OCI-LY3 (cell line): ENCODE results near the gene TNRC6C.

Experiments used
- H2AFZ ChIP-seq: fragments of 200-600, 300-600 bp; shearing (Covaris generic); 2 replicates; pipeline ENCODE4 v1.6.0; 2014; ENCODE audit warnings: antibody characterized with exemption, low read depth, low read length
- H3K27ac ChIP-seq: fragments of 200-600, 300-600 bp; sonication (generic); 2 replicates; pipeline ENCODE4 v1.5.1; 2014; ENCODE audit warnings: mild to moderate bottlenecking, low read length, moderate library complexity, mixed read lengths
- H3K27me3 ChIP-seq: fragments of 200-600, 300-600 bp; sonication (generic); 2 replicates; pipeline ENCODE4 v1.6.1; 2014; ENCODE audit warnings: low read depth, low read length, mixed read lengths
- H3K36me3 ChIP-seq: fragments of 200-600, 300-600 bp; sonication (generic); replicated peaks from 2 replicates; pipeline ENCODE3; 2014; ENCODE audit warnings: low read depth, low read length, mixed read lengths
- H3K4me1 ChIP-seq: fragments of 300-600, 200-600 bp; sonication (generic); 2 replicates; pipeline ENCODE4 v1.6.1; 2014; ENCODE audit warnings: low read length, mixed read lengths
- H3K4me2 ChIP-seq: fragments of 200-600, 300-600 bp; sonication (generic); 2 replicates; pipeline ENCODE4 v1.6.1; 2014; ENCODE audit warnings: low read length, mixed read lengths
- H3K4me3 ChIP-seq: fragments of 300-600, 200-600 bp; sonication (generic); 2 replicates; pipeline ENCODE4 v1.5.1; 2014; ENCODE audit warnings: antibody characterized with exemption, mild to moderate bottlenecking, low read length, moderate library complexity
- H3K79me2 ChIP-seq: fragments of 300-600, 200-600 bp; shearing (Covaris generic); 2 replicates; pipeline ENCODE4 v1.6.1; 2014; ENCODE audit warnings: mild to moderate bottlenecking, low read length, mixed read lengths
- H3K9ac ChIP-seq: fragments of 300-600, 200-600 bp; shearing (Covaris generic); 2 replicates; pipeline ENCODE4 v1.6.0; 2014; ENCODE audit warnings: mild to moderate bottlenecking, low read length, moderate library complexity
- H3K9me3 ChIP-seq: fragments of 200-600, 300-600 bp; shearing (Covaris generic); 2 replicates; pipeline ENCODE4 v1.6.1; 2014; ENCODE audit warnings: low read length, mixed read lengths; ENCODE audit not compliant: insufficient read depth
- H4K20me1 ChIP-seq: fragments of 200-600, 300-600 bp; sonication (generic); 2 replicates; pipeline ENCODE4 v1.6.1; 2016; ENCODE audit warnings: low read length, mixed read lengths; ENCODE audit not compliant: insufficient read depth
- EZH2phosphoT487 ChIP-seq: fragments of 200-600 bp; shearing (Covaris generic); IDR thresholded peaks from 2 replicates; pipeline ENCODE4 v1.6.1; 2018; ENCODE audit warnings: antibody characterized with exemption, mixed run types, low read depth
- TF ChIP-seq, protein P1 (sequence below): fragments of 200-600, 300-600 bp; sonication (generic); IDR thresholded peaks from 2 replicates; pipeline ENCODE4 v1.5.1; 2014; ENCODE audit warnings: antibody characterized with exemption, low read length, low read depth

The TNRC6C gene

GRCh38 chr17:78110363-78111015, 152.0 kb downstream of the TNRC6C start:
- H3K27ac ChIP-seq: no peak overlapping the region
- peaks cover 8% of the 10 kb centered on the region; the same call in 1 of the 2 replicates for H4K20me1 ChIP-seq
- peaks cover 47% of the 10 kb centered on the region for H3K36me3 ChIP-seq
- TF ChIP-seq, protein P1, sequence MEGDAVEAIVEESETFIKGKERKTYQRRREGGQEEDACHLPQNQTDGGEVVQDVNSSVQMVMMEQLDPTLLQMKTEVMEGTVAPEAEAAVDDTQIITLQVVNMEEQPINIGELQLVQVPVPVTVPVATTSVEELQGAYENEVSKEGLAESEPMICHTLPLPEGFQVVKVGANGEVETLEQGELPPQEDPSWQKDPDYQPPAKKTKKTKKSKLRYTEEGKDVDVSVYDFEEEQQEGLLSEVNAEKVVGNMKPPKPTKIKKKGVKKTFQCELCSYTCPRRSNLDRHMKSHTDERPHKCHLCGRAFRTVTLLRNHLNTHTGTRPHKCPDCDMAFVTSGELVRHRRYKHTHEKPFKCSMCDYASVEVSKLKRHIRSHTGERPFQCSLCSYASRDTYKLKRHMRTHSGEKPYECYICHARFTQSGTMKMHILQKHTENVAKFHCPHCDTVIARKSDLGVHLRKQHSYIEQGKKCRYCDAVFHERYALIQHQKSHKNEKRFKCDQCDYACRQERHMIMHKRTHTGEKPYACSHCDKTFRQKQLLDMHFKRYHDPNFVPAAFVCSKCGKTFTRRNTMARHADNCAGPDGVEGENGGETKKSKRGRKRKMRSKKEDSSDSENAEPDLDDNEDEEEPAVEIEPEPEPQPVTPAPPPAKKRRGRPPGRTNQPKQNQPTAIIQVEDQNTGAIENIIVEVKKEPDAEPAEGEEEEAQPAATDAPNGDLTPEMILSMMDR: no peak
- TF ChIP-seq EZH2phosphoT487: no peak
- no peaks in the 10 kb centered on the region for H3K27me3 ChIP-seq
- no peaks in the 10 kb centered on the region for H3K79me2 ChIP-seq
- no peak overlapping the region for H3K4me3 ChIP-seq
- no peak overlapping the region for H3K9ac ChIP-seq
- H3K4me1 ChIP-seq: peaks cover 17% of the 10 kb centered on the region
- no peaks in the 10 kb centered on the region for H3K9me3 ChIP-seq
- no peak overlapping the region for H3K4me2 ChIP-seq
- no peak overlapping the region for H2AFZ ChIP-seq

DNA sequence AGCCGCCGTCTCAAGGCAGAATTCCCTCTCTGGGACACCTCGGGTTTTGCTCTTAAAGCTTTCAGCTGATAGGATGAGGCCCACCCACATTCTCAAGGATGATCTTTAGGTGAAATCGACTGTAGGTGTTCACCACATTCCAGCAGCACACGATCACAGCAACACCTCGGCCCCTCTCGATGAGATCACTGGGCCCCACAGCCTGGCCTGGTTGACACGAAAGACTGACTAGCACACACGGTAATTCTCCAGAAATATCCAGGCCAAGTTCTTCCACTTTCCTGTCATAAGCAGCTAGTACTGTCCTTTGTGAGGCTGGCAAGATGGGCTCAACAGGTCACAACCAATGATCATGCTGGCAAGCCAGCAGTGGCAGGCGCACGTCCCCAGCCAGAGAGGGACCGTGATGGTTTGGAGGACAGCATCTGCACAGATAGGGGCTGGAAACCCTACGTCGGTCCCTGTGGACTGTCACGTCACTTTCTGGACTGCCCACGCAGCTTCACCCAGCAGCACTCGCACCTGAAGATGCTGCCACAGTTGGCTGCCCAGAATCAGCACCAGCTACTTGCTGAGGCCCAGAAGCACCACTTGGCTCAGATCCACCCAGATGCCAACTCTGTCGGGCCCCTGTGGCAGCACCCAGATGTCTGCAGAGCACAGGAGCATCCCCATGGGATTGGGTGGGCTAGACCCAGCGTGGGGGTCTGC, 152.7 kb downstream of the TNRC6C start:
- H3K27ac ChIP-seq: no peak overlapping the region
- H4K20me1 ChIP-seq: peaks cover 8% of the 10 kb centered on the region; the same call in 1 of the 2 replicates
- no peak overlapping the region for H3K9ac ChIP-seq
- H3K27me3 ChIP-seq: no peaks in the 10 kb centered on the region
- H3K79me2 ChIP-seq: no peaks in the 10 kb centered on the region
- H3K4me2 ChIP-seq: no peak overlapping the region
- H3K9me3 ChIP-seq: no peaks in the 10 kb centered on the region
- no peak overlapping the region for H3K4me3 ChIP-seq
- no peak for TF ChIP-seq EZH2phosphoT487
- TF ChIP-seq, protein P1: no peak
- H3K36me3 ChIP-seq: peaks cover 47% of the 10 kb centered on the region
- no peak overlapping the region for H2AFZ ChIP-seq
- peaks cover 17% of the 10 kb centered on the region for H3K4me1 ChIP-seq

GRCh38 chr17:78111727-78112517, 153.4 kb downstream of the TNRC6C start:
- no peak for TF ChIP-seq EZH2phosphoT487
- TF ChIP-seq, protein P1: no peak
- Histone ChIP-seq H3K4me1 (peaks cover 17% of the 10 kb centered on the region), H3K36me3 (peaks cover 50% of the 10 kb centered on the region)

More at GRCh38 chr17:78111727-78112517, 153.4 kb downstream of the TNRC6C start:
- Histone ChIP-seq H3K4me3 (no peak overlapping the region), H3K79me2 (no peaks in the 10 kb centered on the region), H3K9ac (no peak overlapping the region), H3K27ac (no peak overlapping the region), H3K4me2 (no peak overlapping the region), H4K20me1 (peaks cover 8% of the 10 kb centered on the region; the same call in 1 of the 2 replicates), H3K9me3 (no peaks in the 10 kb centered on the region), H3K27me3 (no peaks in the 10 kb centered on the region), H2AFZ (no peak overlapping the region)
